HepG2 (cell line): ENCODE results near the gene SCIN. TPM values are rescaled to one million over a fixed set of nuclear protein-coding genes. Genes with fewer than 3 reads are reported as not detected.

Source experiments
- ATAC-seq: fragments of 200-7000 bp; cut with Tn5 transposase; 3 replicates; pipeline ENCODE4 v1.9.1; 2020; ENCODE audit warnings: mild to moderate bottlenecking, moderate library complexity
- BruUV-seq: library from RNA; stranded (reverse); fragments of 400-500 nt; replicated peaks from 2 replicates; lab custom pipeline; 2021; lab: Mats Ljungman, UMichigan
- CTCF ChIA-PET: fragments of 300-600 bp; formaldehyde crosslinking; extraction: SDS; loops from one replicate; lab custom pipeline; 2021; ENCODE audit warnings: low total read pairs, inconsistent platforms, low intra/inter-chr PET ratio; lab: Yijun Ruan, JAX
- POLR2A ChIA-PET: fragments of 350-600 bp; sonication (Branson Sonifier 250); formaldehyde crosslinking; loops from one replicate; lab custom pipeline; 2020; ENCODE audit warnings: antibody characterized with exemption, inconsistent platforms; lab: Yijun Ruan, JAX
- DNase-seq: peaks from one replicate; pipeline ENCODE4 v3.0.0-alpha.2; 2015; ENCODE audit warnings: low spot score
- FAIRE-seq: peaks from 3 replicates; lab custom pipeline; 2011; peaks lifted over from hg19 to GRCh38; lab: Jason Lieb, UNC
- H2AFZ ChIP-seq: one replicate; pipeline ENCODE4 v1.6.1; 2011; ENCODE audit warnings: low read length, inconsistent platforms
- H3K27ac ChIP-seq: fragments of 300-600 bp; 3 replicates; pipeline ENCODE4 v1.8.0; 2011; ENCODE audit warnings: mixed run types, mild to moderate bottlenecking, mixed read lengths, low read length, inconsistent platforms; ENCODE audit not compliant: insufficient read depth; ENCODE audit errors: extremely low read length
- H3K27me3 ChIP-seq, 2 experiments: fragments of 200-600 bp in 1 of 2; 2 replicates in 1 of 2; 3 replicates in 1 of 2; pipeline versions ENCODE4 v1.6.0 to v1.8.0; 2011; ENCODE audit warnings: low read length in 2 of 2, mild to moderate bottlenecking in 2 of 2, moderate library complexity in 2 of 2, inconsistent platforms in 1 of 2; ENCODE audit not compliant: insufficient read depth in 2 of 2, control insufficient read depth in 1 of 2
- H3K36me3 ChIP-seq, 2 experiments: fragments of 200-600 bp in 1 of 2; replicated peaks in 1 of 2; 2 replicates in 1 of 2; 3 replicates in 1 of 2; pipeline versions ENCODE4 v1.5.1 to v1.8.0; 2011; ENCODE audit warnings: low read length in 2 of 2, inconsistent platforms in 1 of 2; ENCODE audit not compliant: insufficient read depth in 2 of 2, control insufficient read depth in 1 of 2
- H3K4me1 ChIP-seq: 2 replicates; pipeline ENCODE4 v1.5.1; 2012; ENCODE audit warnings: low read length, inconsistent platforms; ENCODE audit not compliant: insufficient read depth
- H3K4me2 ChIP-seq: 2 replicates; pipeline ENCODE4 v1.6.0; 2011; ENCODE audit warnings: low read depth, low read length, inconsistent platforms
- H3K4me3 ChIP-seq, 3 experiments: fragments of 200-600 bp in 1 of 3; sonication (generic), shearing (Covaris generic) in 1 of 3; replicated peaks in 1 of 3; 2 replicates each; pipeline ENCODE4 v1.5.1; 2011 to 2016; ENCODE audit warnings: low read length in 3 of 3, inconsistent platforms in 2 of 3, low read depth in 2 of 3, mild to moderate bottlenecking in 2 of 3, control low read depth in 1 of 3, mixed read lengths in 1 of 3; ENCODE audit not compliant: insufficient read depth in 1 of 3
- H3K79me2 ChIP-seq: one replicate; pipeline ENCODE4 v1.6.1; 2011; ENCODE audit warnings: low read length, inconsistent platforms; ENCODE audit not compliant: insufficient read depth
- H3K9ac ChIP-seq: 2 replicates; pipeline ENCODE4 v1.6.0; 2011; ENCODE audit warnings: mild to moderate bottlenecking, low read depth, low read length, inconsistent platforms; ENCODE audit not compliant: insufficient read depth
- H3K9me3 ChIP-seq: 2 replicates; pipeline ENCODE4 v1.5.1; 2012; ENCODE audit warnings: mild to moderate bottlenecking, low read length
- H4K20me1 ChIP-seq: 2 replicates; pipeline ENCODE4 v1.6.0; 2011; ENCODE audit warnings: inconsistent platforms, mild to moderate bottlenecking, low read length, moderate library complexity; ENCODE audit not compliant: insufficient read depth
- EED ChIP-seq: sonication (generic); formaldehyde crosslinking; IDR thresholded peaks from 2 replicates; pipeline ENCODE4 v1.5.0; 2020; ENCODE audit warnings: mild to moderate bottlenecking, missing genetic modification reagents
- FOXJ3 ChIP-seq: sonication (generic); formaldehyde crosslinking; IDR thresholded peaks from 2 replicates; pipeline ENCODE4 v1.4.0; 2020; ENCODE audit warnings: missing genetic modification reagents, mild to moderate bottlenecking, borderline replicate concordance
- NCOA5 ChIP-seq: sonication (generic); formaldehyde crosslinking; IDR thresholded peaks from 2 replicates; pipeline ENCODE4 v1.4.0; 2020; ENCODE audit warnings: missing genetic modification reagents
- PLRG1 ChIP-seq: fragments of 450-650 bp; conservative IDR thresholded peaks from 2 replicates; pipeline ENCODE4 v1.6.1; 2016
- SETDB1 ChIP-seq: sonication (generic); formaldehyde crosslinking; IDR thresholded peaks from 2 replicates; pipeline ENCODE4 v1.5.1; 2020; ENCODE audit warnings: missing genetic modification reagents, mild to moderate bottlenecking, borderline replicate concordance
- SP1 ChIP-seq, 2 experiments: fragments of 450-650 bp in 1 of 2; sonication (generic) in 1 of 2; formaldehyde crosslinking in 1 of 2; IDR thresholded peaks; 2 replicates each; pipeline versions ENCODE4 v1.4.0 to v1.6.1; 2016 to 2020; ENCODE audit warnings: missing genetic modification reagents in 1 of 2
- ZFP90 ChIP-seq: sonication (generic); formaldehyde crosslinking; IDR thresholded peaks from 2 replicates; pipeline ENCODE4 v1.8.0; 2022; ENCODE audit warnings: missing genetic modification reagents, mild to moderate bottlenecking, inconsistent platforms, borderline replicate concordance
- WGBS: methylation state at CpG from one replicate; pipeline ENCODE4 v1.1.6; 2017; ENCODE audit warnings: low lambda C conversion rate; 5-methylcytosine and 5-hydroxymethylcytosine counted together
- in situ Hi-C: cut with HindIII; loops from 2 replicates; pipeline ENCODE4 v1.10.0; 2017; ENCODE audit warnings: low pct_unique_long_range_greater_than_20kb; ENCODE audit not compliant: extremely low pct_ligation_motif_present
- intact Hi-C: fragments of 100-400 bp; cut with micrococcal nuclease; formaldehyde crosslinking; loops from one replicate; pipeline ENCODE4 v1.10.0; 2022; ENCODE audit not compliant: unreplicated experiment
- polyA plus RNA-seq, 8 experiments: library from polyadenylated mRNA; depleted of rRNA in 3 of 8; stranded (reverse) in 7 of 8; unstranded in 1 of 8; fragments of >200 nt; fragmentation: Illumina TruSeq in 4 of 8; extraction: Trizol in 4 of 8; gene quantifications; 2 replicates each; pipeline versions ENCODE4 v1.2.1 to v1.2.3, GENCODE V29; 2011 to 2016; ENCODE audit warnings: low read depth in 4 of 8, missing spikeins in 1 of 8, mixed read lengths in 1 of 8; ENCODE audit not compliant: insufficient read depth in 1 of 8
- total RNA-seq, 5 experiments: library from RNA; depleted of rRNA; stranded (reverse); fragments of >200 nt; fragmentation: Illumina TruSeq; extraction: Trizol; gene quantifications; 2 replicates each; pipeline ENCODE4 v1.2.3, GENCODE V29; 2016; ENCODE audit warnings: low read depth in 1 of 5
- TF ChIP-seq, protein P1 (sequence below): sonication (generic); formaldehyde crosslinking; IDR thresholded peaks from 2 replicates; pipeline ENCODE4 v1.4.0; 2020; ENCODE audit warnings: mild to moderate bottlenecking, missing genetic modification reagents
- TF ChIP-seq, protein P2 (sequence below): sonication (generic); formaldehyde crosslinking; IDR thresholded peaks from 2 replicates; pipeline ENCODE4 v1.4.0; 2020; ENCODE audit warnings: missing genetic modification reagents
- TF ChIP-seq, protein P3 (sequence below): sonication (generic); formaldehyde crosslinking; conservative IDR thresholded peaks from 2 replicates; pipeline ENCODE4 v1.4.0; 2020; ENCODE audit warnings: missing genetic modification reagents

SCIN gene
- total and polyA plus RNA-seq, 2 of the 13 experiments (the other 11 are each of a cell fraction or from before 2014, with no cell fraction given), result not detected

DNA sequence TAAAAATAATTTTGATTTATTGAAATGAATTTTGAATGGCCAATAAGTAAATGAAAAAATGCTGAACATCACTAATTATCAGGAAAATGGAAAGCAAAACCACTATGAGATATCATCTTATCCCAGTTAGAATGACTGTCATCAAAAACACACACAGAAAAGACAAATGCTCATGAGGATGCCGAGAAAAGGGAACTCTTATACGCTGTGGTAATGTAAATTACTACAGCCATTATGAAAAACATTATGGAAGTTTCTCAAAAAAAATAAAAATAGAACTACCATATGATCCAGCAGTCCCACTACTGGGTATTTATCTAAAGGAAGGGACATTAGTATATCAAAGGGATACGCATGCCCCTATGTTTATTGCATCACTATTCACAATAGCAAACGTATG lies 15.8 kb downstream of the SCIN start:
- Histone ChIP-seq H3K4me3 (no peak overlapping the region), H3K36me3 (no peaks in the 10 kb centered on the region), H2AFZ (no peak overlapping the region), H3K9me3 (no peaks in the 10 kb centered on the region), H3K9ac (no peak overlapping the region), H3K27me3 (peaks cover 0 to 8% of the 10 kb centered on the region in 2 experiments; a peak in 1 of 5 replicates), H3K4me2 (no peak overlapping the region), H3K27ac (no peak overlapping the region), H3K4me1 (no peaks in the 10 kb centered on the region), H4K20me1 (no peaks in the 10 kb centered on the region), H3K79me2 (no peaks in the 10 kb centered on the region)
- CTCF ChIA-PET, result no interaction called here
- POLR2A ChIA-PET, result no interaction called here
- intact Hi-C loops, result no loop called here
- no peak for TF ChIP-seq NCOA5
- TF ChIP-seq PLRG1, result no peak
- TF ChIP-seq, protein P1, sequence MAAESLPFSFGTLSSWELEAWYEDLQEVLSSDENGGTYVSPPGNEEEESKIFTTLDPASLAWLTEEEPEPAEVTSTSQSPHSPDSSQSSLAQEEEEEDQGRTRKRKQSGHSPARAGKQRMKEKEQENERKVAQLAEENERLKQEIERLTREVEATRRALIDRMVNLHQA (CRISPR knock-in tag), result no peak
- TF ChIP-seq, protein P2, sequence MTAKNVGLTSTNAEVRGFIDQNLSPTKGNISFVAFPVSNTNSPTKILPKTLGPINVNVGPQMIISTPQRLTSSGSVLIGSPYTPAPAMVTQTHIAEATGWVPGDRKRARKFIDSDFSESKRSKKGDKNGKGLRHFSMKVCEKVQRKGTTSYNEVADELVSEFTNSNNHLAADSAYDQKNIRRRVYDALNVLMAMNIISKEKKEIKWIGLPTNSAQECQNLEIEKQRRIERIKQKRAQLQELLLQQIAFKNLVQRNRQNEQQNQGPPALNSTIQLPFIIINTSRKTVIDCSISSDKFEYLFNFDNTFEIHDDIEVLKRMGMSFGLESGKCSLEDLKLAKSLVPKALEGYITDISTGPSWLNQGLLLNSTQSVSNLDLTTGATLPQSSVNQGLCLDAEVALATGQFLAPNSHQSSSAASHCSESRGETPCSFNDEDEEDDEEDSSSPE (CRISPR knock-in tag), result no peak
- TF ChIP-seq SETDB1, result no peak
- TF ChIP-seq ZFP90, result no peak
- TF ChIP-seq, protein P3, sequence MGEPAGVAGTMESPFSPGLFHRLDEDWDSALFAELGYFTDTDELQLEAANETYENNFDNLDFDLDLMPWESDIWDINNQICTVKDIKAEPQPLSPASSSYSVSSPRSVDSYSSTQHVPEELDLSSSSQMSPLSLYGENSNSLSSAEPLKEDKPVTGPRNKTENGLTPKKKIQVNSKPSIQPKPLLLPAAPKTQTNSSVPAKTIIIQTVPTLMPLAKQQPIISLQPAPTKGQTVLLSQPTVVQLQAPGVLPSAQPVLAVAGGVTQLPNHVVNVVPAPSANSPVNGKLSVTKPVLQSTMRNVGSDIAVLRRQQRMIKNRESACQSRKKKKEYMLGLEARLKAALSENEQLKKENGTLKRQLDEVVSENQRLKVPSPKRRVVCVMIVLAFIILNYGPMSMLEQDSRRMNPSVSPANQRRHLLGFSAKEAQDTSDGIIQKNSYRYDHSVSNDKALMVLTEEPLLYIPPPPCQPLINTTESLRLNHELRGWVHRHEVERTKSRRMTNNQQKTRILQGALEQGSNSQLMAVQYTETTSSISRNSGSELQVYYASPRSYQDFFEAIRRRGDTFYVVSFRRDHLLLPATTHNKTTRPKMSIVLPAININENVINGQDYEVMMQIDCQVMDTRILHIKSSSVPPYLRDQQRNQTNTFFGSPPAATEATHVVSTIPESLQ (CRISPR knock-in tag), result no peak
- TF ChIP-seq SP1 (IDR thresholded peaks at IDR 0.05), result no peak
- TF ChIP-seq SP1 (CRISPR knock-in tag; IDR thresholded peaks at IDR 0.05), result no peak
- TF ChIP-seq FOXJ3 (CRISPR knock-in tag), result no peak
- no peak for TF ChIP-seq EED (CRISPR knock-in tag)
- 21% methylated on average over 4 of the region's 4 CpGs for WGBS
- BruUV-seq, result no TSS peak
- no peak for DNase-seq
- in situ Hi-C loops, result no loop called here
- no peak for FAIRE-seq
- ATAC-seq, result no peak
